G401 (cell line): ENCODE results near the gene LLCFC1. TPM values are rescaled to one million over a fixed set of nuclear protein-coding genes. Genes with fewer than 3 reads are reported as not detected.

Experiments
- DNase-seq: peaks from one replicate; pipeline ENCODE4 v3.0.0-alpha.2; 2015; ENCODE audit warnings: low spot score
- in situ Hi-C: cut with HindIII; loops from 2 replicates; pipeline ENCODE4 v1.10.0; 2016; ENCODE audit warnings: low sequenced_read_pairs, mixed read lengths
- total RNA-seq: library from RNA; depleted of rRNA; stranded (reverse); fragments of >200 nt; shearing (Covaris generic); gene quantifications from 2 replicates; pipeline ENCODE4 v1.2.3, GENCODE V29; 2014

The LLCFC1 gene
- total RNA-seq, 1 experiment from 2014 or later = not detected

GRCh38 chr7:142908921-142909890 is 30.1 kb upstream of the LLCFC1 start:
- no peak for DNase-seq
- in situ Hi-C loops = no loop called here

- in situ Hi-C loops = no loop called here
- no peak for DNase-seq
Observed at GRCh38 chr7:142910031-142910433, 29.3 kb upstream of the LLCFC1 start.

- in situ Hi-C loops = no loop called here
- DNase-seq = no peak
Observed at GRCh38 chr7:142910481-142910880, 28.8 kb upstream of the LLCFC1 start.

DNA sequence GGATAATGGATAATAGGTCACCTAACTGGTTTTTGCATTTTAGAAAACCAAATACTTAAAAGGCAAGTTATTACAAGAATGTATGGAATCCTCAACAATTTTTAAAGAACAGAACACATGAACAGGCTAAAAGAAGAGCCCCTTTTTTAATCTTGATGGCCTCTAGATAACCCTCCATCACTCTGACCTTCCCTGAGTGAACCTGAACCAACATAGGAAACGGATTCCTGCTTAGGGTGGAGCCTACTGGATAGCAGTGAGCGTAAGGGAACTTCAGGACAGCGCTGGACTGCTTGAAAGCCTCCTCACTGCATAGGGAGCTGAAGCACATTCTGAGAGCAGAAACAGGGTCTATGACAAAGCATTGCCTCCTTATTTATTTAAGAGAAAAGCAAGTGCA is 26.2 kb upstream of the LLCFC1 start:
- no peak for DNase-seq
- in situ Hi-C loops = no loop called here

DNA sequence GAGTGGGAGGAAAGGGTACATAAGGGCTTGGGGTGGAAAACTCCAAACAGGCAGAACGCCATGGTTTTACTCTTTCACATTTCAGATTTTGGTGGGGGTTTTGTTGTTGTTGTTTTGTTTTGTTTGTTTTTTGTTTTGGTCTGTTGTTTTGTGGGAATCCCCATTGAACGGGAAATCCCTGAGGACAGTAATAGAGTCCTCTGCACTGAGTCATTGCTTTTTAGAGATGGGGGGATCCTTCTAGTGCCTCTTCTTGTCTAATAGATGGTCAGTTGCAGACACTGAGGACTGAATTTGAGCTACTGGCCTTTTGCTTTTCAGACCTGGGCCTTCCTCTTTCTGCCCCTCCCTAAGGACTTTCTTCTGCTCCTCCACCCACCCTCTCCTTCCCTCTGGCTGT is 25.7 kb upstream of the LLCFC1 start:
- in situ Hi-C loops = no loop called here
- DNase-seq = no peak

GRCh38 chr7:142914121-142914520 is 25.2 kb upstream of the LLCFC1 start:
- no peak for DNase-seq
- in situ Hi-C loops = no loop called here

DNA sequence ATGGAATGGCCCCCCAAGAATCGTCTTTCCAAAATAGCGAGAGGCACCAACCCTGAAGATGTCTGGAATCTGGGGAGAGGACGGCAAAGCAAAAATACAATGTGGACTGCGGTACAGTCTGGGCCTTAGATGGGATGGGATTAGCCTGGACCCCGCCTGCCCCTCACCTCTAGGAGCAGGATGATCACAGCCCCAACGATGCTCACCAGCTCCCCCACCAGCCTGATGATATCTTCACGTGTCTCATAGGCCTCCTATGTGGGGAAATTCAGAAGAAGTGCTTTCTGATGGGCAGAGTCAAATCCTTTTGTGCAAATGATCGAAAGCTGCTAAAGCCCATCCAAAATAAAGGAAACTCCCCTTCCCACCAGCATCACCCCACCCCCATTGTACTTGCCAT is 24.0 kb upstream of the LLCFC1 start:
- DNase-seq = no peak

GRCh38 chr7:142916508-142916907 is 22.8 kb upstream of the LLCFC1 start:
- in situ Hi-C loops = no loop called here
- DNase-seq = no peak

More for the DNA sequence above, 24.0 kb upstream of the LLCFC1 start:
- in situ Hi-C loops = no loop called here

DNA sequence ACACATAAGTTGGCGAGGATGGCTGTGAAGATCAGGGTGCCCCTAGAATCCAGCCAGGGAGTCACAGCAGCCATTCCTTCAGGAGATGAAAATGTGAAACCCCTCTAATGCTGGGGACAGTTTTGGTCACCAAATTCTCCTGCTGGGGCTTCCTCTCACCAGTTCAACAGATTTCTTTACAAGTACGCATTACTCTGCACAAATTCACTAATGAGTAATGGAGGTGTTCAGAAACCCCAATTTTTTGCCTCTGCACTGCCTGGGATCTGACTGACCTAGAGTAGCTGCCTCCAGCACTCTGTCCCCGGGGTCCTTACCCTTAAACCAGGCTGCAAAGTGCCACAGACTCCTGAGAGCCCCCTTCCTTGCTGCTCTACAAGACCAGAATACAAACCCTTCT is 21.8 kb upstream of the LLCFC1 start:
- in situ Hi-C loops = no loop called here
- no peak for DNase-seq

GRCh38 chr7:142918901-142919300 is 20.4 kb upstream of the LLCFC1 start:
- no peak for DNase-seq
- in situ Hi-C loops = no loop called here

GRCh38 chr7:142919656-142920055 is 19.6 kb upstream of the LLCFC1 start:
- DNase-seq = no peak
- in situ Hi-C loops = no loop called here

- in situ Hi-C loops = no loop called here
- no peak for DNase-seq
Observed at GRCh38 chr7:142923391-142923790, 15.9 kb upstream of the LLCFC1 start.

- DNase-seq = no peak
- in situ Hi-C loops = no loop called here
Observed at GRCh38 chr7:142925413-142925812, 13.9 kb upstream of the LLCFC1 start.

- in situ Hi-C loops = no loop called here
- no peak for DNase-seq
Observed at GRCh38 chr7:142927085-142927745, 12.1 kb upstream of the LLCFC1 start.

GRCh38 chr7:142927949-142928348 is 11.3 kb upstream of the LLCFC1 start:
- no peak for DNase-seq
- in situ Hi-C loops = no loop called here

DNA sequence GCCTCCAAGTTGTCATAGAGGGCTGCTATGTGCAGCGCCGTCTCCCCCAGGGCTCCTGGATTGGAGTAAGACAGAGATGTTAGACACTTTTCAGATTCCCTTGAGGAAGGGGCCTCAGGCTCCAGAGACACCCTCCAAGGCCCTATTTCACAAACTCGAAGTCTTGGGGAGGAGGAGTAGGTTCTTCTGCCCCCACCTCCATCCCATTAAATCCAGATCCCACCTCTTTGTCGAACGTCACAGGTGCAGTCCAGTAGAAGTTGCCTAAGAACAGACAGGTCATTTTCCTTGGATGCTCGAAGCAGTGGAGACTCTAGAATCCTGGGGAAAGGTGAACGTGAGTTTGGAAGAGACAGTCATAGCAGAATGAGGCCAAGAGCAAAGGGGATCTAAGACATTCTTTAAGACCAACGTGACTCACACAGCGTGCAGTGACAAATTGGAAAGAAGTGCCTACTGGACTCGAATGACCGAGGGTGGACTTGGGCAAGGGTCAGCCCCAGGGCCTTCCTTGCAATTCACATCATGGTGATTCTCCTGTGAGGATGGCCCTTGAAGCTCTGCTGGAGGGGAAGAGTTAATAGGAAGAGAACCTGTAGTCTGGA is 9.1 kb upstream of the LLCFC1 start:
- in situ Hi-C loops = no loop called here

DNA sequence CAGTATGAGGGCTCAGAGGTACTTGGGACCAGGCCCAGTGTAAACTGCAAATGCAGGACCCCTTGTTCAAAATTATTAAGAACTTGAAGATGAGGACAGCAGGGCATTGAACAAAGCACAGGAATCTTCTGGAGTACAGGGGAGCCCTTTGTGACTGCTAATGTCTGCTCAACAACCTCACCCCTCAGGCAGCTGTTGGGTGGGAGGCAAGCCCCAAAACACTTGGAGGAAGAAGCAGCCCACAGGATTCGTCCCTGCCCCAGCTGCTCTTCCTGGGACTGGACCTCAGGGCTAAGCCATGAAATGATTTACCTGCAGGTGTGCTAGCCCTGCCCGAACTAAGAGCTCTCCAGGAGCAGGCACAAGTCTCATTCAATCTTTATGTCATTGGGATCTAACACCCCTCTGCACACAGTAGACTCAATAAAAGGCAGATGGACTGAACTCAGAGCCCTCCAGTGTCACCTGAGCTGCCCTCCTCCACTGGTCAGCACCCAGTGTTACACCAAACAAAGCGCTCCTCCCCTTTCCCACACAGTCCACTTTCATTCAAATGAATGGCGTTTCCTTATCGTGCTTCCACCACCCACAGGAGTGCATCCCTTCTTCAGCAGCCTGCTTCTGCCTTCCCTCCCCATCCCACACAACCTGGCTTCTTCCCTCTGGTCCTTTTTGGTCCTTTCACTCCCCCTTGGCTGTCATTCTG is 6.7 kb upstream of the LLCFC1 start:
- in situ Hi-C loops = no loop called here

More for the DNA sequence above, 9.1 kb upstream of the LLCFC1 start:
- DNase-seq = no peak

DNA sequence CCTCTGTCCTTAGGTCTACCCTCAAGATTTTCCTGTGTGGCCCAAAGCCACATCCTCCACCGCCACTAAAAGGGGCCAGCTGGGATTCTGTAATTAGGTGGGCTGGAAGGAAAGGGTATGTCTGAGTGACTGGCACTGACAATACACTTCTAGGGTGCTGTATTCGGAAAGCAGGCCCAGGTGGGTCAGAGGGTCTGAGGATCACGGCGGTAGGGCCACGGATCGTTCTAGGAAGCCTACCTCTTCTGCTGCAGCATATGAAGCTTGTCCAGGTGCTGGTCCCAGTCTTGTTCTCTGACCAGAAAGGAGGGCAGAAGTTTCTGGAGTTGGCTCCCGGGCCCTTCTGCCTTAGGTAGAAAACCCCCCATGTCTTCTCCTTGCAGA is 6.2 kb upstream of the LLCFC1 start:
- DNase-seq = no peak
- in situ Hi-C loops = no loop called here

More for the DNA sequence above, 6.7 kb upstream of the LLCFC1 start:
- no peak for DNase-seq

- in situ Hi-C loops = no loop called here
- DNase-seq = no peak
Observed at GRCh38 chr7:142933624-142934023, 5.7 kb upstream of the LLCFC1 start, which contains the start of gene TRPV5. TSS of gene TRPV5 (minus strand) at chr7:142933746. CDS start at chr7:142933459, 287 bp downstream.
